AG09309 (cell line): Measurements from ENCODE around the gene CLCN7.
A peak's percentile ranks its signal among the peaks of the same experiment; 100 is the strongest.
"Not testable (repeated sequence)": the region's sequence is repeated elsewhere in the genome, so short reads cannot be mapped to it uniquely, and the experiment has no call there.

Source experiments
- DNase-seq: peaks from one replicate; pipeline ENCODE4 v3.0.0-alpha.2; 2010; ENCODE audit warnings: low read depth
- H3K4me3 ChIP-seq: 2 replicates; pipeline ENCODE4 v1.5.1; 2011; ENCODE audit warnings: mild to moderate bottlenecking, low read depth, low read length, moderate library complexity; ENCODE audit not compliant: control insufficient read depth
- CTCF ChIP-seq: IDR thresholded peaks from 2 replicates; pipeline ENCODE4 v1.5.1; 2011; ENCODE audit warnings: mild to moderate bottlenecking, low read depth, low read length, inconsistent platforms; ENCODE audit not compliant: insufficient read depth, control insufficient read depth; ENCODE audit errors: missing control alignments

The CLCN7 gene

GRCh38 chr16:1481906-1482835 lies 7.3 kb upstream of the CLCN7 start:
- no peak overlapping the region for H3K4me3 ChIP-seq
- DNase-seq = no peak
- no peak for TF ChIP-seq CTCF

- H3K4me3 ChIP-seq, DNase-seq: not testable (repeated sequence)
Measured at GRCh38 chr16:1478937-1479336, 4.1 kb upstream of the CLCN7 start.

GRCh38 chr16:1477033-1477432 lies 2.2 kb upstream of the CLCN7 start:
- no peak for DNase-seq
- TF ChIP-seq CTCF = no peak
- H3K4me3 ChIP-seq = no peak overlapping the region

GRCh38 chr16:1475552-1476114 lies 805 bp upstream of the CLCN7 start:
- DNase-seq = no peak
- peak overlapping the region; percentile 78 for H3K4me3 ChIP-seq
- TF ChIP-seq CTCF = no peak

DNA sequence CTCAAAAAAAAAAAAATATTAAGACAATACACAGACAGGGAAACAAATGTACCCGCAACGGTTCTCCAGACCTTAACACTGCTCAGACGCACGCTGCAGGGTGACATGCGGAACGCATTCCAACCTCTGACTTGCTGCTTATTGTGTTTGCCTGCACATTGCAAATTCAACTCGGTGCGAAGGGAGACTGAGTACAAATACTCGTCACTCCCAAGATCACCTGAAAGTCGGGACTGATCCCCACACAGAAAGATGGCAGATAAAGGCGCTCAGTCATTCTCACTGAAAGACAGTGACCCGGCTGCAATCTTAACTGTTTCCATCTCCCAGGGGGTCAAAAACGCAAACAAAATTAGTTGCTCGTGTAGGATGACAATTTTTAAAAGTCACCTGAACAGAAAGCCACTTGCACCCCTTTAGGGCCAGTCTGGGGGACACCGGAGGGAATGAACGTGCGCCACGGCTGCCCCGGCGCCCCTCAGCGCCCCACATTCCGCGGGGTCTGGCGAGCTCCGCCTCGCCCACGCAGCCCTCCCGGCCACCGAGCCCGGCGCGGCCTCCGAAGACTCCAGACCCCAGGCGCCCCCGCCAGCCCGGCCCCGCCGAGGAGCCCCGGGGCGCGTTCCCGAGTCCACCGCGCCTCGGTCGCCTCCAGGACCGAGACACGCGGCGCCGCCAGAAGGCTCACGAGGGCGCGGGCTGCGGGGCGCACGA lies 589 bp downstream of the CLCN7 start:
- DNase-seq = no peak
- H3K4me3 ChIP-seq = peak overlapping the region; percentile 78
- no peak for TF ChIP-seq CTCF

GRCh38 chr16:1472974-1473373 lies 1.9 kb downstream of the CLCN7 start:
- no peak for DNase-seq
- H3K4me3 ChIP-seq = no peak overlapping the region
- TF ChIP-seq CTCF = no peak
